Endothelial cell of umbilical vein (primary cell): ENCODE results near the gene NHERF2. TPM values are rescaled to one million over a fixed set of nuclear protein-coding genes. Genes with fewer than 3 reads are reported as not detected.

Source experiments
- BruUV-seq: library from RNA; stranded (reverse); fragments of 400-500 nt; replicated peaks from 2 replicates; lab custom pipeline; 2021; lab: Mats Ljungman, UMichigan
- CTCF ChIA-PET: fragments of 300-600, 350-600 bp; sonication (Branson Sonifier 250); formaldehyde crosslinking; loops from one replicate; lab custom pipeline; 2021; ENCODE audit warnings: antibody characterized with exemption, inconsistent platforms; lab: Charles Lee
- POLR2A ChIA-PET: fragments of 300-600, 350-600 bp; sonication (Branson Sonifier 250); formaldehyde crosslinking; loops from one replicate; lab custom pipeline; 2021; ENCODE audit warnings: antibody characterized with exemption, inconsistent platforms; lab: Charles Lee
- DNase-seq: peaks from one replicate; pipeline ENCODE4 v3.0.0-alpha.2; 2011; ENCODE audit warnings: low read depth, low spot score
- FAIRE-seq: peaks from 2 replicates; lab custom pipeline; 2011; peaks lifted over from hg19 to GRCh38; lab: Jason Lieb, UNC
- H2AFZ ChIP-seq: 2 replicates; pipeline ENCODE4 v1.6.0; 2012; ENCODE audit warnings: low read depth, low read length, control low read depth, inconsistent platforms
- H3K27ac ChIP-seq: 2 replicates; pipeline ENCODE4 v1.5.1; 2011; ENCODE audit warnings: low read depth, mild to moderate bottlenecking, control low read depth, low read length, moderate library complexity; ENCODE audit not compliant: insufficient read depth
- H3K27me3 ChIP-seq, 2 experiments: 2 replicates each; pipeline versions ENCODE4 v1.6.0 to v1.6.1; 2011; ENCODE audit warnings: low read length in 2 of 2, mixed read lengths in 1 of 2; ENCODE audit not compliant: control insufficient read depth in 2 of 2, insufficient read depth in 2 of 2
- H3K36me3 ChIP-seq, 2 experiments: 2 replicates in 1 of 2; 3 replicates in 1 of 2; pipeline ENCODE4 v1.5.1; 2011; ENCODE audit warnings: low read length in 2 of 2, mild to moderate bottlenecking in 1 of 2, moderate library complexity in 1 of 2; ENCODE audit not compliant: control insufficient read depth in 2 of 2, insufficient read depth in 2 of 2; ENCODE audit errors: extremely low read depth in 1 of 2
- H3K4me1 ChIP-seq: 3 replicates; pipeline ENCODE4 v1.5.1; 2011; ENCODE audit warnings: mild to moderate bottlenecking, low read length; ENCODE audit not compliant: control insufficient read depth, insufficient read depth; ENCODE audit errors: extremely low read depth
- H3K4me2 ChIP-seq: 2 replicates; pipeline ENCODE4 v1.6.1; 2011; ENCODE audit warnings: low read length, control low read depth, mixed read lengths; ENCODE audit not compliant: insufficient read depth
- H3K4me3 ChIP-seq, 3 experiments: fragments of 200-600 bp in 1 of 3; sonication (generic), shearing (Covaris generic) in 1 of 3; replicated peaks in 1 of 3; 2 replicates each; pipeline ENCODE4 v1.5.1; 2011 to 2016; ENCODE audit warnings: control low read depth in 3 of 3, low read length in 3 of 3, mild to moderate bottlenecking in 2 of 3, inconsistent platforms in 1 of 3, low read depth in 1 of 3, moderate library complexity in 1 of 3; ENCODE audit not compliant: insufficient read depth in 1 of 3
- H3K79me2 ChIP-seq: 2 replicates; pipeline ENCODE4 v1.6.0; 2012; ENCODE audit warnings: low read length, inconsistent platforms; ENCODE audit not compliant: control insufficient read depth, insufficient read depth
- H3K9ac ChIP-seq: replicated peaks from 2 replicates; pipeline ENCODE3; 2011; ENCODE audit warnings: low read length, control low read depth; ENCODE audit not compliant: insufficient read depth; ENCODE audit errors: extremely low read depth
- H3K9me1 ChIP-seq: replicated peaks from 3 replicates; pipeline ENCODE4 v1.6.0; 2011; ENCODE audit warnings: mild to moderate bottlenecking, low read length; ENCODE audit not compliant: control insufficient read depth, insufficient read depth; ENCODE audit errors: extremely low read depth
- H3K9me3 ChIP-seq: replicated peaks from 2 replicates; pipeline ENCODE4 v1.5.1; 2012; ENCODE audit warnings: low read length, inconsistent platforms; ENCODE audit not compliant: control insufficient read depth, insufficient read depth
- H4K20me1 ChIP-seq: replicated peaks from 2 replicates; pipeline ENCODE3; 2011; ENCODE audit warnings: mild to moderate bottlenecking, low read length; ENCODE audit not compliant: control insufficient read depth, insufficient read depth; ENCODE audit errors: extremely low read depth
- EZH2 ChIP-seq: IDR thresholded peaks from 2 replicates; pipeline ENCODE4 v1.6.1; 2012; ENCODE audit warnings: borderline replicate concordance, low read depth, mild to moderate bottlenecking, moderate library complexity, low read length, inconsistent platforms; ENCODE audit not compliant: severe bottlenecking
- FOS ChIP-seq: IDR thresholded peaks from 2 replicates; pipeline ENCODE4 v1.6.1; 2011; ENCODE audit warnings: mild to moderate bottlenecking, low read length, moderate library complexity, borderline replicate concordance; ENCODE audit not compliant: insufficient read depth
- GATA2 ChIP-seq: IDR thresholded peaks from 2 replicates; pipeline ENCODE4 v1.7.0; 2011; ENCODE audit warnings: low read depth, mild to moderate bottlenecking, moderate library complexity, mixed read lengths, low read length; ENCODE audit not compliant: insufficient read length, insufficient read depth
- JUN ChIP-seq: IDR thresholded peaks from 2 replicates; pipeline ENCODE4 v1.6.1; 2011; ENCODE audit warnings: borderline replicate concordance, low read depth; ENCODE audit not compliant: insufficient read length, insufficient read depth
- MYC ChIP-seq: IDR thresholded peaks from one replicate; pipeline ENCODE4 v1.6.1; 2011; ENCODE audit warnings: mild to moderate bottlenecking, low read depth, low read length
- POLR2A ChIP-seq: IDR thresholded peaks from 2 replicates; pipeline ENCODE4 v1.6.1; 2012; ENCODE audit warnings: low read depth, mild to moderate bottlenecking, control low read depth, low read length
- POLR2AphosphoS5 ChIP-seq: IDR thresholded peaks from 2 replicates; pipeline ENCODE4 v1.6.1; 2012; ENCODE audit warnings: low read depth, mild to moderate bottlenecking, control low read depth, low read length, moderate library complexity; ENCODE audit not compliant: insufficient read depth
- dilution Hi-C: fragments of 300-500 bp; cut with MboI; formaldehyde crosslinking; loops from one replicate; pipeline ENCODE4 v1.15.0; 2019; ENCODE audit warnings: low sequenced_read_pairs; ENCODE audit not compliant: extremely low pct_ligation_motif_present
- intact Hi-C: fragments of 100-400 bp; cut with micrococcal nuclease; formaldehyde crosslinking; loops from one replicate; pipeline ENCODE4 v1.10.0; 2022
- polyA plus RNA-seq, 4 experiments: library from polyadenylated mRNA; depleted of rRNA in 3 of 4; stranded (reverse) in 3 of 4; unstranded in 1 of 4; fragments of >200 nt; gene quantifications; 2 replicates each; pipeline versions ENCODE4 v1.2.1 to v1.2.3, GENCODE V29; 2011 to 2012; ENCODE audit warnings: missing spikeins in 1 of 4
- total RNA-seq: library from RNA; stranded (reverse); gene quantifications from 2 replicates; pipeline ENCODE4 v1.2.3, GENCODE V29; 2021
- TF ChIP-seq, protein P1 (sequence below), 2 donors: IDR thresholded peaks; 1 replicate in 1 of 2; 2 replicates in 1 of 2; pipeline ENCODE4 v1.5.1; 2011; ENCODE audit warnings: low read length in 2 of 2, mild to moderate bottlenecking in 2 of 2, moderate library complexity in 2 of 2, control low read depth in 1 of 2, inconsistent platforms in 1 of 2, low read depth in 1 of 2; ENCODE audit not compliant: insufficient read depth in 1 of 2; ENCODE audit errors: extremely low read depth in 1 of 2
- TF ChIP-seq, protein P2 (sequence below): IDR thresholded peaks from 2 replicates; pipeline ENCODE4 v1.6.1; 2011; ENCODE audit not compliant: insufficient read depth, insufficient read length

Gene NHERF2
- total and polyA plus RNA-seq, 2 donors (not counting 3 experiments of a cell fraction or from before 2014, with no cell fraction given), result 65.2 to 71.2 TPM

DNA sequence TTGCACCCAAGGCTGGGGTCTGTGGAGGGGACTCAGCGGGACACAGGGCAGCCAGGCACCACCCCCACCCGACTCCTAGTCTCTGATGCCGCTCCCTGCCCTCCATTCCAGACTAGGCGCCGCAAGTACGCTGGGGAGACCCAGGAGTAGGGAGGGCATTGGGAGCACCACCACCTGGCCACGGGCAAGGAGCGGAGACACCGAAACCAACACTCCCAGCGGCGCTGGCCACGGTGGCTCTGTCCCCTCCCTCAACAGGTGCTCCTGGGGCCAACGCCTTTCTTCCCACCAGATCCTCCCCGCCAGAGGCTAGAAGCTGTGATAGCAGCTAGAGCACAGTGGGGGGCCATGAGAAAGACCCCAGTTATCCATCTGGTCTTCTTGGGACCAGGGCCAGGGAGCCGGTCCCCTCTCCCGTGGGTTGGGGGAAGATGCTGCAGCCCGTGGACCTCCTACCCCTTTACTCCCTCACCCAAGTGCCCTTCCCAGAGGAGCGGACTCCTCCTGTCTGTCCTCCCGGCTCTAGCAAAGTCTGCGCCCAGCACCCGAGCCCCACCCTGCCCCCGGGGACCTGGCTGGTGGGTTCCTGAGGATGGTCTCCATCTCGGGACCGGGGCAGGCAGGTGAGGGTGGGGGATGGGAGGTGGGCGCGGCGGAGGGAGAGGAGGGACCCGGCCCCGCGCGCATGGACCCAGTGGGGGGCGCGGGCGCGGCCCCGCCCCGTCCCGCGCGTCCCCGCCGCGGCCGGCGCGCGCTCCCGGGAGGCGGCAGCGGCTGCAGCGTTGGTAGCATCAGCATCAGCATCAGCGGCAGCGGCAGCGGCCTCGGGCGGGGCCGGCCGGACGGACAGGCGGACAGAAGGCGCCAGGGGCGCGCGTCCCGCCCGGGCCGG is 37.2 kb upstream of the NHERF2 start, which contains the start of gene SYNGR3:
SYNGR3 (plus strand) TSS at position 762 of the 892 bp plus-strand sequence. CDS start 133 bp downstream, outside the sequence.
- Histone ChIP-seq H3K36me3 (peaks cover 0 to 7% of the 10 kb centered on the region in 2 experiments), H3K9me3 (no peaks in the 10 kb centered on the region), H4K20me1 (no peaks in the 10 kb centered on the region), H3K27me3 (peaks cover 23 to 24% of the 10 kb centered on the region in 2 experiments), H3K9ac (no peak within 1 kb of the TSS), H3K4me1 (peaks cover 15% of the 10 kb centered on the region), H3K27ac (no peak within 1 kb of the TSS), H3K9me1 (no peaks in the 10 kb centered on the region), H3K4me2 (no peak within 1 kb of the TSS), H2AFZ (no peak within 1 kb of the TSS), H3K79me2 (peaks cover 5% of the 10 kb centered on the region), H3K4me3 (no peak within 1 kb of the TSS)
- intact Hi-C loops (no loop called here), dilution Hi-C loops (no loop called here)
- ChIA-PET POLR2A (no interaction called here), CTCF (no interaction called here)
- no peak for FAIRE-seq
- TF ChIP-seq EZH2, result peak; percentile 78
- no peak for TF ChIP-seq GATA2
- no peak for DNase-seq
- no TSS peak for BruUV-seq

DNA sequence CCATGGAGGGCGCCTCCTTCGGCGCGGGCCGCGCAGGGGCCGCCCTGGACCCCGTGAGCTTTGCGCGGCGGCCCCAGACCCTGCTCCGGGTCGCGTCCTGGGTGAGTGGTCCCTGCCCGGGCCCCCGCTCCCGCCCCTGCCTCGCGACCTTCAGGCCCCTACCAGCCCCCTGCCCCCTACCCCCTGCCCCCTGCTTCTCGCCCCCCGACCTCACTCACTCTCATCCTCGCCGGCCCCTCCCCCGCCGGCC is 36.7 kb upstream of the NHERF2 start:
- peaks cover 23 to 24% of the 10 kb centered on the region in 2 experiments for H3K27me3 ChIP-seq
- H3K4me3 ChIP-seq, result no peak overlapping the region
- no peaks in the 10 kb centered on the region for H3K9me1 ChIP-seq
- dilution Hi-C loops (no loop called here), intact Hi-C loops (no loop called here)
- H3K9me3 ChIP-seq, result no peaks in the 10 kb centered on the region
- H3K79me2 ChIP-seq, result peaks cover 3% of the 10 kb centered on the region
- H4K20me1 ChIP-seq, result no peaks in the 10 kb centered on the region
- no peak for FAIRE-seq
- H3K4me1 ChIP-seq, result peaks cover 11% of the 10 kb centered on the region
- H3K27ac ChIP-seq, result no peak overlapping the region
- BruUV-seq, result no TSS peak
- H2AFZ ChIP-seq, result no peak overlapping the region
- peaks cover 0 to 7% of the 10 kb centered on the region in 2 experiments for H3K36me3 ChIP-seq
- ChIA-PET CTCF (no interaction called here), POLR2A (no interaction called here)
- H3K9ac ChIP-seq, result no peak overlapping the region
- H3K4me2 ChIP-seq, result no peak overlapping the region
- TF ChIP-seq EZH2 (no peak), FOS (no peak), MYC (no peak), POLR2AphosphoS5 (no peak), GATA2 (no peak), POLR2A (no peak), JUN (no peak)
- TF ChIP-seq, protein P1, sequence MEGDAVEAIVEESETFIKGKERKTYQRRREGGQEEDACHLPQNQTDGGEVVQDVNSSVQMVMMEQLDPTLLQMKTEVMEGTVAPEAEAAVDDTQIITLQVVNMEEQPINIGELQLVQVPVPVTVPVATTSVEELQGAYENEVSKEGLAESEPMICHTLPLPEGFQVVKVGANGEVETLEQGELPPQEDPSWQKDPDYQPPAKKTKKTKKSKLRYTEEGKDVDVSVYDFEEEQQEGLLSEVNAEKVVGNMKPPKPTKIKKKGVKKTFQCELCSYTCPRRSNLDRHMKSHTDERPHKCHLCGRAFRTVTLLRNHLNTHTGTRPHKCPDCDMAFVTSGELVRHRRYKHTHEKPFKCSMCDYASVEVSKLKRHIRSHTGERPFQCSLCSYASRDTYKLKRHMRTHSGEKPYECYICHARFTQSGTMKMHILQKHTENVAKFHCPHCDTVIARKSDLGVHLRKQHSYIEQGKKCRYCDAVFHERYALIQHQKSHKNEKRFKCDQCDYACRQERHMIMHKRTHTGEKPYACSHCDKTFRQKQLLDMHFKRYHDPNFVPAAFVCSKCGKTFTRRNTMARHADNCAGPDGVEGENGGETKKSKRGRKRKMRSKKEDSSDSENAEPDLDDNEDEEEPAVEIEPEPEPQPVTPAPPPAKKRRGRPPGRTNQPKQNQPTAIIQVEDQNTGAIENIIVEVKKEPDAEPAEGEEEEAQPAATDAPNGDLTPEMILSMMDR (IDR thresholded peaks at IDR 0.05; ENCODE audit: extremely low read depth in 1 of 2, insufficient read depth in 1 of 2, low read depth in 1 of 2, low read length in 2 of 2), result no peak
- TF ChIP-seq, protein P2, sequence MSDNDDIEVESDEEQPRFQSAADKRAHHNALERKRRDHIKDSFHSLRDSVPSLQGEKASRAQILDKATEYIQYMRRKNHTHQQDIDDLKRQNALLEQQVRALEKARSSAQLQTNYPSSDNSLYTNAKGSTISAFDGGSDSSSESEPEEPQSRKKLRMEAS, result no peak
- DNase-seq, result no peak
